WTC11 (cell line): ENCODE results near the gene POU3F1.

Source experiments
- ATF6 ChIP-seq: sonication (generic); formaldehyde crosslinking; IDR thresholded peaks from 2 replicates; pipeline ENCODE4 v1.8.1; 2023; ENCODE audit warnings: mild to moderate bottlenecking, missing genetic modification reagents
- CTCF ChIP-seq: fragments of 200-600 bp; IDR thresholded peaks from 2 replicates; pipeline ENCODE4 v1.8.0; 2022; ENCODE audit warnings: antibody characterized with exemption
- RELA ChIP-seq: sonication (generic); formaldehyde crosslinking; IDR thresholded peaks from 2 replicates; pipeline ENCODE4 v1.8.1; 2022; ENCODE audit warnings: missing genetic modification reagents, mild to moderate bottlenecking, borderline replicate concordance
- TF ChIP-seq, protein P1 (sequence below): sonication (generic); formaldehyde crosslinking; IDR thresholded peaks from 2 replicates; pipeline ENCODE4 v1.8.1; 2023; ENCODE audit warnings: mild to moderate bottlenecking, missing genetic modification reagents, moderate library complexity

- TF ChIP-seq RELA (no peak), CTCF (no peak), ATF6 (no peak)
- TF ChIP-seq, protein P1, sequence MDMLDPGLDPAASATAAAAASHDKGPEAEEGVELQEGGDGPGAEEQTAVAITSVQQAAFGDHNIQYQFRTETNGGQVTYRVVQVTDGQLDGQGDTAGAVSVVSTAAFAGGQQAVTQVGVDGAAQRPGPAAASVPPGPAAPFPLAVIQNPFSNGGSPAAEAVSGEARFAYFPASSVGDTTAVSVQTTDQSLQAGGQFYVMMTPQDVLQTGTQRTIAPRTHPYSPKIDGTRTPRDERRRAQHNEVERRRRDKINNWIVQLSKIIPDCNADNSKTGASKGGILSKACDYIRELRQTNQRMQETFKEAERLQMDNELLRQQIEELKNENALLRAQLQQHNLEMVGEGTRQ (CRISPR knock-in tag) = no peak
Observed at GRCh38 chr1:38052750-38053415, 6.3 kb upstream of the POU3F1 start.
